Esophagus (tissue), 2 donors: ENCODE data around the gene FBLIM1. TPM values are rescaled to one million over a fixed set of nuclear protein-coding genes. Genes with fewer than 3 reads are reported as not detected.
"Not testable (repeated sequence)": the region's sequence is repeated elsewhere in the genome, so short reads cannot be mapped to it uniquely, and the experiment has no call there.

Experiments used
- H3K27ac ChIP-seq, 2 donors: one replicate each; pipeline ENCODE4 v1.5.1; 2013; ENCODE audit warnings: low read depth in 2 of 2, mild to moderate bottlenecking in 2 of 2, inconsistent platforms in 1 of 2, low read length in 1 of 2, moderate library complexity in 1 of 2
- H3K27me3 ChIP-seq, 2 donors: one replicate each; pipeline ENCODE4 v1.6.1; 2013; ENCODE audit warnings: low read length in 2 of 2, control low read depth in 1 of 2, mild to moderate bottlenecking in 1 of 2; ENCODE audit not compliant: insufficient read depth in 2 of 2, control insufficient read depth in 1 of 2
- H3K36me3 ChIP-seq, 2 donors: one replicate each; pipeline ENCODE4 v1.6.1; 2013; ENCODE audit warnings: low read length in 1 of 2; ENCODE audit not compliant: control insufficient read depth in 2 of 2, insufficient read depth in 2 of 2
- H3K4me1 ChIP-seq, 2 donors: one replicate each; pipeline ENCODE4 v1.6.1; 2013; ENCODE audit warnings: low read length in 1 of 2; ENCODE audit not compliant: control insufficient read depth in 2 of 2, insufficient read depth in 2 of 2
- H3K4me3 ChIP-seq, 2 donors: one replicate each; pipeline ENCODE4 v1.5.1; 2013; ENCODE audit warnings: low read length in 2 of 2, mild to moderate bottlenecking in 2 of 2, low read depth in 1 of 2, moderate library complexity in 1 of 2
- H3K9me3 ChIP-seq, 2 donors: one replicate each; pipeline ENCODE4 v1.6.1; 2013; ENCODE audit warnings: mild to moderate bottlenecking in 2 of 2, low read depth in 1 of 2, low read length in 1 of 2, moderate library complexity in 1 of 2; ENCODE audit not compliant: control insufficient read depth in 2 of 2, insufficient read depth in 1 of 2
- WGBS, 2 donors: extraction: QIAGEN DNeasy Blood & Tissue Kit; methylation state at CpG; one replicate each; pipeline ENCODE4 v1.1.7; 2013; 5-methylcytosine and 5-hydroxymethylcytosine counted together
- polyA plus RNA-seq, 2 donors: library from polyadenylated mRNA; stranded (reverse); fragments of 200-250 nt; gene quantifications; one replicate each; pipeline ENCODE4 v1.2.3, GENCODE V29; 2013
- donor health status: healthy with polysubstance abuse.
- donor health status: Bipolar disorder and iron deficiency.

FBLIM1 gene
- polyA plus RNA-seq, 2 donors: 17.7 to 20.5 TPM

GRCh38 chr1:15826810-15827507 is 68.4 kb downstream of the FBLIM1 start:
- Histone ChIP-seq H3K4me1 (no peaks in the 10 kb centered on the region), H3K27me3 (no peaks in the 10 kb centered on the region), H3K36me3 (no peaks in the 10 kb centered on the region), H3K4me3 (no peak overlapping the region), H3K9me3 (no peaks in the 10 kb centered on the region), H3K27ac (peak overlapping the region; percentile 7 to 71)
- WGBS, 2 donors: 68 to 79% methylated on average over 6 of the region's 6 CpGs

GRCh38 chr1:15827567-15827966 is 69.0 kb downstream of the FBLIM1 start:
- not testable (repeated sequence) for H3K4me3 ChIP-seq, H3K36me3 ChIP-seq, H3K27me3 ChIP-seq, H3K27ac ChIP-seq, H3K9me3 ChIP-seq, H3K4me1 ChIP-seq
- WGBS, 2 donors: 94 to 96% methylated on average over 15 of the region's 15 CpGs

GRCh38 chr1:15828931-15829330 is 70.3 kb downstream of the FBLIM1 start:
- H3K27me3 ChIP-seq, H3K27ac ChIP-seq, H3K9me3 ChIP-seq, H3K4me3 ChIP-seq, H3K4me1 ChIP-seq, H3K36me3 ChIP-seq: not testable (repeated sequence)
- WGBS, 2 donors: 91 to 93% methylated on average over 14 of the region's 14 CpGs

- H3K4me3 ChIP-seq: no peak overlapping the region
- H3K9me3 ChIP-seq: no peaks in the 10 kb centered on the region
- H3K4me1 ChIP-seq: no peaks in the 10 kb centered on the region
- H3K27ac ChIP-seq: peak overlapping the region; percentile 1 to 40
- 70 to 86% methylated on average over 1 of the region's 1 CpG for WGBS, 2 donors
- no peaks in the 10 kb centered on the region for H3K27me3 ChIP-seq
- H3K36me3 ChIP-seq: no peaks in the 10 kb centered on the region
These were observed 71.7 kb downstream of the FBLIM1 start for GRCh38 chr1:15830258-15830657.

- Histone ChIP-seq H3K27ac (peak overlapping the region; percentile 72 to 89), H3K27me3 (no peaks in the 10 kb centered on the region), H3K36me3 (no peaks in the 10 kb centered on the region), H3K9me3 (no peaks in the 10 kb centered on the region), H3K4me1 (peaks cover 0 to 2% of the 10 kb centered on the region in 2 donors), H3K4me3 (peak overlapping the region; percentile 25 to 62)
- WGBS, 2 donors: 27 to 37% methylated on average over 23 to 24 of the region's 24 CpGs
These were observed 74.6 kb downstream of the FBLIM1 start for GRCh38 chr1:15833069-15833679.

GRCh38 chr1:15833842-15834405 is 75.3 kb downstream of the FBLIM1 start:
- Histone ChIP-seq H3K4me3 (peak overlapping the region in 1 of 2 donors; percentile 62), H3K27ac (peak overlapping the region; percentile 100), H3K4me1 (peaks cover 0 to 2% of the 10 kb centered on the region in 2 donors), H3K27me3 (no peaks in the 10 kb centered on the region), H3K9me3 (no peaks in the 10 kb centered on the region), H3K36me3 (no peaks in the 10 kb centered on the region)
- 0 to 1% methylated on average over 10 of the region's 10 CpGs for WGBS, 2 donors

- H3K4me3 ChIP-seq: peak overlapping the region; percentile 62 to 68
- WGBS, 2 donors: 0% methylated on average over 74 to 77 of the region's 77 CpGs
- H3K4me1 ChIP-seq: peaks cover 0 to 2% of the 10 kb centered on the region in 2 donors
- H3K27me3 ChIP-seq: no peaks in the 10 kb centered on the region
- H3K9me3 ChIP-seq: no peaks in the 10 kb centered on the region
- no peaks in the 10 kb centered on the region for H3K36me3 ChIP-seq
- H3K27ac ChIP-seq: peak overlapping the region; percentile 100
These were observed 76.0 kb downstream of the FBLIM1 start for GRCh38 chr1:15834406-15835204.

GRCh38 chr1:15835205-15835740 is 76.7 kb downstream of the FBLIM1 start:
- Histone ChIP-seq H3K27ac (peak overlapping the region; percentile 100), H3K4me1 (peaks cover 0 to 2% of the 10 kb centered on the region in 2 donors), H3K4me3 (peak overlapping the region; percentile 62 to 68), H3K36me3 (no peaks in the 10 kb centered on the region), H3K9me3 (no peaks in the 10 kb centered on the region), H3K27me3 (no peaks in the 10 kb centered on the region)
- WGBS, 2 donors: 0% methylated on average over 35 to 37 of the region's 37 CpGs

- peak overlapping the region; percentile 100 for H3K27ac ChIP-seq
- H3K36me3 ChIP-seq: no peaks in the 10 kb centered on the region
- 1 to 2% methylated on average over 66 of the region's 66 CpGs for WGBS, 2 donors
- H3K4me1 ChIP-seq: peaks cover 0 to 2% of the 10 kb centered on the region in 2 donors
- H3K9me3 ChIP-seq: no peaks in the 10 kb centered on the region
- peak overlapping the region; percentile 62 to 68 for H3K4me3 ChIP-seq
- H3K27me3 ChIP-seq: no peaks in the 10 kb centered on the region
These were observed 77.3 kb downstream of the FBLIM1 start for GRCh38 chr1:15835741-15836510.
